ENCODE measurements around the gene ELL2.

Gene ELL2

GRCh38 chr5:95940758-95941682 lies 20.6 kb downstream of the ELL2 start:
- DNase-seq (ENCODE audit: low read depth) = no peak

GRCh38 chr5:95939465-95939864 lies 22.2 kb downstream of the ELL2 start:
- DNase-seq (ENCODE audit: low read depth) = peak; percentile 33
- TF ChIP-seq CTCF (IDR thresholded peaks at IDR 0.05; ENCODE audit: insufficient read depth, low read depth, low read length, missing control alignments) = no peak

More at GRCh38 chr5:95940758-95941682, 20.6 kb downstream of the ELL2 start:
- no peak overlapping the region for H3K4me3 ChIP-seq (ENCODE audit: low read depth, low read length)
- no peak for TF ChIP-seq CTCF (IDR thresholded peaks at IDR 0.05; ENCODE audit: insufficient read depth, low read depth, low read length, missing control alignments)

GRCh38 chr5:95938766-95939165 lies 22.9 kb downstream of the ELL2 start:
- H3K4me3 ChIP-seq (ENCODE audit: low read depth, low read length) = no peak overlapping the region
- DNase-seq (ENCODE audit: low read depth) = no peak
- no peak for TF ChIP-seq CTCF (IDR thresholded peaks at IDR 0.05; ENCODE audit: insufficient read depth, low read depth, low read length, missing control alignments)

More at GRCh38 chr5:95939465-95939864, 22.2 kb downstream of the ELL2 start:
- no peak overlapping the region for H3K4me3 ChIP-seq (ENCODE audit: low read depth, low read length)

DNA sequence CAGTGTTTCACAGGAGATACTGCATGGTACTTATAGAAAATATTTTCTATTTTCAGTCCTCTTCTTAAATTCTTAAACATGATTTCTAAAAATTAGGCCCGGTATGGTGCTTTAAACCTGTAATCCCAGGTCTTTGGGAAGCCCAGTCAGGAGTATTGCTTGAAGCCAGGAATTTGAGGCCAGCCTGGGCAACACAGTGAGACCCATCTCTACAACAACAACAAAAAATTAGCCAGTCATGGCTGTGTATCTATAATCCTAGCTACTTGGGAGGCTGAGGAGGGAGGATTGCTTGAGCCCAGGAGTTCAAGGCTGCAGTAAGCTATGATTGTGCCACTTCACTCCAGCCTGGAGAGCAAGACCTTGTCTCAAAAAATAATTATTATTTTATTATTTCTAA lies 23.3 kb downstream of the ELL2 start:
- DNase-seq (ENCODE audit: low read depth) = no peak
- no peak overlapping the region for H3K4me3 ChIP-seq (ENCODE audit: low read depth, low read length)
- TF ChIP-seq CTCF (IDR thresholded peaks at IDR 0.05; ENCODE audit: insufficient read depth, low read depth, low read length, missing control alignments) = no peak

DNA sequence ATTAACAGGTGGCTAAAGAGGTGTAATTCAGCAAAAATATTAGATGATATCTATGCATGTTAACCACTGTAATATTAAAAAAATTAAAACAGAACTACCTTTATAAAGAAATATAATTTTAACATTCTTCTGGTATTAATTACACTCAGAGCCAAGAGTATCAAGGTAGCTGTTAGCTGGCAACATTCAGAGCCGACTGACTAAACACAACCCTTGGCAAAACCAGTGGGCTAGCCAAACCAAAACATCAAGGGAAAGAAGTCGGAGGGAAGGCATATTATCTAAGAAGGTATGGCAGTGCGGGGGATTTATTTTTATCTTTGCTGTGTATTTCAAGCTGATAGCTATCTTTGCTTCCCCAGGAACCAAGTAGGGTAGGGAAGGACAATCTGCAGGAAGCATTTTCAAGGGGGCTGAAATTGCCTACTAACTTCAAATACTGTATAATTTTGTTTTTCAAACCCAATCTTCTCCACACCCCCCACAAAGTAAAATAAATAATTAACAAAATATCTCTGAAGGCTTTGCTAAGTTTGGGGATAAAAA lies 24.0 kb downstream of the ELL2 start:
- DNase-seq (ENCODE audit: low read depth) = no peak
- TF ChIP-seq CTCF (IDR thresholded peaks at IDR 0.05; ENCODE audit: insufficient read depth, low read depth, low read length, missing control alignments) = no peak
- no peak overlapping the region for H3K4me3 ChIP-seq (ENCODE audit: low read depth, low read length)

GRCh38 chr5:95936812-95937397 lies 24.7 kb downstream of the ELL2 start:
- H3K4me3 ChIP-seq (ENCODE audit: low read depth, low read length) = no peak overlapping the region
- DNase-seq (ENCODE audit: low read depth) = no peak
- TF ChIP-seq CTCF (IDR thresholded peaks at IDR 0.05; ENCODE audit: insufficient read depth, low read depth, low read length, missing control alignments) = no peak
